Measurements from ENCODE around the gene PROX1.

The PROX1 gene

DNA sequence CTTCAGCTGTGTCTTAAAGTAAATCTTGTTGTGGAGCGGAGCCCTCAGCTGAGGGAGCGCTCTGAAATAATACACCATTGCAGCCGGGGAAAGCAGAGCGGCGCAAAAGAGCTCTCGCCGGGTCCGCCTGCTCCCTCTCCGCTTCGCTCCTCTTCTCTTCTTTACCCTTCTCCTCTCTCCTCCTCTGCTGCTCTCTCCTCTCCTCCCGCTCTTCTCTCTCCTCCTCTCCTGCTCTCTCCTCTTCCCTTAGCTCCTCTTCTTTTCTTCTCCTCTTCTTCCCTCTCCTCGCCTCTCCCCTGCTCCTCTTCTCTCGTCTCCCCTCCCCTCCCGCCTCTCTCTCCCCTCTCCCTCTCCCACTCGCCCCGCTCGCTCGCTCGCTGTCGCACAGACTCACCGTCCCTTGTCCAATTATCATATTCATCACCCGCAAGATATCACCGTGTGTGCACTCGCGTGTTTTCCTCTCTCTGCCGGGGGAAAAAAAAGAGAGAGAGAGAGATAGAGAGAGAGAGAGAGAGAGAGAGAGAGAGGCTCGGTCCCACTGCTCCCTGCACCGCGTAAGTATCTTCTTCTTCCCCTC is at the start of gene PROX1:
TSS of gene PROX1 (plus strand) at position 47 of the 580 bp plus-strand sequence. CDS start 8,563 bp downstream, outside the sequence.
- DNase-seq (ENCODE audit: low spot score), result no peak
- H3K4me3 ChIP-seq, result peak within 1 kb of the TSS; percentile 75
- TF ChIP-seq CTCF (IDR thresholded peaks at IDR 0.05), result no peak
- H3K27ac ChIP-seq, result peak within 1 kb of the TSS; percentile 41 to 84

DNA sequence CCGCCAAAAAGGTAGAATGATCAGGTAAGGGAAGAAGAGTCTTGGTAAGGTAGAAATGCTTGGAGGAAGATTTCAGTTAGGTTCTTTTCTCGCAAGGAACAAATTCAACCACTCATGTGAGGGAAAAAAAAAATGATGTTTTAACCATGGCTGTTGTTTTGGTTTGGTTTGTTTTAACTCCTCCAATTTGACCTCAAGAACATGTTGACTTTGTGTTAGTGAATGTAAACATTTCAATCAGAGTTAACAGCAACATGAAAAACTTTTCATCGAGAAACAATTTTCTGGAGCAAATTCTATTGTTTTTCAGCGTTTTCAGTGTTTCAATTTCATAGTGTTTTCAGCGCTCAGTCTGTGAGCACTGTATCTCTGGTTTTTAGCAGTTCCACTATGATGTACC is 49.0 kb upstream of the PROX1 start:
- no peak for DNase-seq (ENCODE audit: low spot score)
- H3K4me3 ChIP-seq, result no peak overlapping the region
- no peak for TF ChIP-seq CTCF (IDR thresholded peaks at IDR 0.05)
- no peak overlapping the region for H3K27ac ChIP-seq

DNA sequence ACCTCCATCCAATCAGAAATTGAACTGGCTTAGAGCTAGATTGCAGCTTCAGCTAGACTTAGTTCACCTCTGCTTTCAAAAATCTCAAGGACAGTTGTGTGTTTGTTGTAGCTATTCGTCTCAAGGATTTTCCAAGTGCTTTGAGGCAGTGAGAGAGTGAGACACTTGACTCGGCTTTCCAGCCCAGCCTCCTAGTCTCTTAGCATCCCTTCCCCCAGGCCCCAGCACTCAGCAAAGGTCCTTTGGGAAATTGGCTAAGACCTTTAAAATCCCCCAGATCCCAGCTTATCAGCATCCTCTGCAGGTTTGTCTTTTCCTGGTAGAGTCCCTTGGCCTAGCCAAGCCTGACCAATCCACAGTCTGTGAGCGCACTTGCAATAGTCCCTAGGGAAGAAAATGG is 47.9 kb upstream of the PROX1 start:
- TF ChIP-seq CTCF (IDR thresholded peaks at IDR 0.05), result no peak
- no peak for DNase-seq (ENCODE audit: low spot score)
- Histone ChIP-seq H3K27ac (no peak overlapping the region), H3K4me3 (no peak overlapping the region)

DNA sequence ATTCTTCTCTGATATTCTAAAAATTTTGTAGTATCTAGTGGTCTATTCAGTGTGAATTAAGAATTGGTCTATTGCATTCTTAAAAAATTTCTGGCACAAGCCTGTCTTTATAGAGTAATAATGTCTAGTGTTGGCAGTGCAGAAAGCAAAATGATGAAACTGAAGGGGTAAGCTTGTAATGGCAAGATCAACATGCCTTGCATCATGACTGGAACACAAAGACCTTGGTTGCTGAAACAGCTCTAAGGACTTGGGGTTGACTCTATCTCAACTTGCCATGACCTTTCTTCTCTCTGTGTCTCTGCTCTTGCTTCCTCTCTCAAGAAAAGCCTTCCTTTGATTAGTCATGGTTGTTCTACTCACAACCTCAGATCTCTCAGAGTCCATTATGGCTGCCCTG is 46.8 kb upstream of the PROX1 start:
- no peak for DNase-seq (ENCODE audit: low spot score)
- H3K27ac ChIP-seq, result no peak overlapping the region
- TF ChIP-seq CTCF (IDR thresholded peaks at IDR 0.05), result no peak
- no peak overlapping the region for H3K4me3 ChIP-seq

DNA sequence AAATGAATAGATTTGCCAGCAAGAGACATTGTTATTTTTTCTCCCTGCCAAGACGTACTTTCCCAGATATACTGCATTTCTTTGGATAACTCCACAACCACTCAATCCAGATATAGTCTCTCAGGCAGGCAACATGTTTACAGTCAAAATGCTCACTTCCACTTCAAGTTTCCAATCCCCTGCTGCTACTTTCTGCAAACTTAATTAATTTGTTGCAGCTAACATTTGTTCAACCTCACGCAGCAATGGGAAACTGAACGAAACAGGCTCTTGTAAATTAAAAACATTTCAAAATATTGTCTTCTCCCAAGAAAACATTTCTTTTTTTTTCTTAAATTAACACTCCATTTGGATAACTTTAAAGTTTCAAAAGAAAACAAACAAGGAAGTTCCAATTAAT is 45.7 kb upstream of the PROX1 start:
- TF ChIP-seq CTCF (IDR thresholded peaks at IDR 0.05), result no peak
- H3K27ac ChIP-seq, result no peak overlapping the region
- DNase-seq (ENCODE audit: low spot score), result no peak
- no peak overlapping the region for H3K4me3 ChIP-seq

- TF ChIP-seq CTCF (IDR thresholded peaks at IDR 0.05), result no peak
- no peak overlapping the region for H3K4me3 ChIP-seq
- DNase-seq (ENCODE audit: low spot score), result no peak
- H3K27ac ChIP-seq, result no peak overlapping the region
Observed at GRCh38 chr1:213947200-213947801, 40.5 kb upstream of the PROX1 start.

DNA sequence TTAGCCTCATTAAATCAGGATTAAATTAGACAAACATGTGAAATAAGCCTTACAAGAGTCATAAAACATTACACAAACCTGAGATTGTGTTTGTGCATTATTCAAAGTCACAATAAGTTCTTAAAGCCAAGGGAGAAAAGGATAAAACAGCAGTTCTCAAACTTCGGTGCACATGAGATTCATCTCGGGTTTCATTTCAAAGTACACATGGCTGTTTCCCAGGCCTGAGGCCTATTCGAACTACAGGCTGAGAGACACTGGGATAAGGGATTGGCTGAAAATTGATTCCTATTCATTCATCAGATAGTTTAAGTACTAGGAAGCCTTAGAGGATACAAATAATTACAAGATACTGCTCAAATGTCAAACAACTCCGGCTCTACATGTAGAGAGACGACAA is 35.9 kb upstream of the PROX1 start:
- DNase-seq (ENCODE audit: low spot score), result no peak
- no peak for TF ChIP-seq CTCF (IDR thresholded peaks at IDR 0.05)
- Histone ChIP-seq H3K4me3 (no peak overlapping the region), H3K27ac (no peak overlapping the region)
